Measurements from ENCODE around the gene TEX261. TPM values are rescaled to one million over a fixed set of nuclear protein-coding genes. Genes with fewer than 3 reads are reported as not detected.

Gene TEX261
- total and polyA plus RNA-seq, 2 donors: 11.9 to 14.8 TPM

DNA sequence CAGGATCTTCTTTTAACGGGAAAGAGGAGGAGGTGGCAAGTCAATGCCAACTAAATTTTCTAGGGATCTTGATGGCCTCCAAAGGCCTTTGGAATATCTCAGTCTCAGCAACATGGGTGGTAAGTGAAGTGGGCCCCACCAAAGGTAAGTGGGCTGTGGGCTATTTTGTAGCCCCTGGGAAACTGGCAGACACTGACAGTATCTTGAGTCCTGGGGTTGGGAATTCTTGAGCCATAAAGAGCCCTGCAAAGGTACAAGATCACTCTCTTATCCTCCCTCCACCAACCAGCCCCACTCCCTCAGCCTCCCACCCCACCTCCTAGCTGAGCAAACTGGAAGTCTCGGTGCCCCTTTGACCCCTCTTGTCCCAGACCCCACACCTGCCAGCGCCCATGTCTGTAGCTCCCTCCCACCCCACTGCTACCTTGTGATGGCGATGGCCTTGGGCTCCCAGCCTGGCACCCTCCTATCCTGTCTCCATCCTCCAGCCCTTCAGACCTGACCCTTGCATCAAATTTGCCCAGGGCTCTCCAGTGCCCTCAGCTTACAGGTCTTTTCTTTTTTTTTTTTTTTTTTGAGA is 50.5 kb downstream of the TEX261 start:
- H3K36me3 ChIP-seq (ENCODE audit: control insufficient read depth in 2 of 2, insufficient read depth in 2 of 2, low read length in 1 of 2): no peaks in the 10 kb centered on the region
- no peak for DNase-seq (ENCODE audit: low read depth in 6 of 9, low spot score in 9 of 9)
- no peak overlapping the region for H3K27ac ChIP-seq (ENCODE audit: low read depth in 1 of 2, low read length in 1 of 2)
- no peaks in the 10 kb centered on the region for H3K9me3 ChIP-seq (ENCODE audit: control insufficient read depth in 2 of 2, insufficient read depth in 1 of 2, low read length in 1 of 2)
- H3K4me1 ChIP-seq (ENCODE audit: control insufficient read depth in 2 of 2, insufficient read depth in 2 of 2, low read length in 2 of 2): peaks cover 0 to 5% of the 10 kb centered on the region in 2 donors
- no peak overlapping the region for H3K4me3 ChIP-seq (ENCODE audit: low read length in 2 of 2)
- peaks cover 9 to 87% of the 10 kb centered on the region in 2 donors for H3K27me3 ChIP-seq (ENCODE audit: control insufficient read depth in 2 of 2, insufficient read depth in 1 of 2, low read length in 1 of 2)
- 95% methylated on average over 4 of the region's 4 CpGs for WGBS

DNA sequence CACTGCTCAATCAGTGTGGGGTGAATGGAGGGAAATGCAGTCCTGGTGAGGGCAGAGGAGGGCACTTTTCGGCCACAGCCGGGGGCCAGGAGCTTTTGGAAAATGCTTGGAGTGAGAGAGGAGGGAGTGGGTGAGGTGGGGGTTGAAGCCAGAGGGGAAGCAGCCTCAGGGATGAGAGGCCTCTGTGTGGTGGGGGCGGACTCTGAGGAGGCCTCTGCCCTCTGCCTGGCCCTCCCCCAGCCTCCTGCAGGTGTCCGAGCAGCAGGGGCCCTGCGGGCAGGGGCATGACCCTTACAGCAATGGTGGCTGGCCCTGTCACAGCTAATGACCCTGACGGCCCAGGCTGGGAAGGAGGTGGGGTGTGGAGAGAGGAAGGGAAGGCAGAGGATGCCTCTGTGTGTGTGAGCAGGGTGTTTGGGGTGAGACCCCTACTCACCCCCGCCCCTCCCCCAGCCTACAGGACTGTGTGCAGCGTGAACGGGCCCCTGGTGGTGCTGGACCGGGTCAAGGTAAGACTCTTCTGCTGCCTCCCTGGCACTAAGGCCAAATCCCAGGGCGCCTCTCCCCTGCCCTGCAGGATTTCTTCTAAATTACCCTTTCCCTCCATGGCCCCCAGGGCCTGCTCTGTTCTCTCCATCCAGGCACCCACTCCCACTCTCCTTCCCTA is 51.3 kb downstream of the TEX261 start:
- Histone ChIP-seq H3K36me3 (ENCODE audit: control insufficient read depth in 2 of 2, insufficient read depth in 2 of 2, low read length in 1 of 2) (no peaks in the 10 kb centered on the region), H3K4me3 (ENCODE audit: low read length in 2 of 2) (no peak overlapping the region), H3K4me1 (ENCODE audit: control insufficient read depth in 2 of 2, insufficient read depth in 2 of 2, low read length in 2 of 2) (peaks cover 0 to 2% of the 10 kb centered on the region in 2 donors), H3K27ac (ENCODE audit: low read depth in 1 of 2, low read length in 1 of 2) (no peak overlapping the region), H3K27me3 (ENCODE audit: control insufficient read depth in 2 of 2, insufficient read depth in 1 of 2, low read length in 1 of 2) (peaks cover 11 to 87% of the 10 kb centered on the region in 2 donors), H3K9me3 (ENCODE audit: control insufficient read depth in 2 of 2, insufficient read depth in 1 of 2, low read length in 1 of 2) (no peaks in the 10 kb centered on the region)
- WGBS: 94% methylated on average over 11 of the region's 11 CpGs
- DNase-seq (ENCODE audit: low read depth in 6 of 9, low spot score in 9 of 9): no peak

DNA sequence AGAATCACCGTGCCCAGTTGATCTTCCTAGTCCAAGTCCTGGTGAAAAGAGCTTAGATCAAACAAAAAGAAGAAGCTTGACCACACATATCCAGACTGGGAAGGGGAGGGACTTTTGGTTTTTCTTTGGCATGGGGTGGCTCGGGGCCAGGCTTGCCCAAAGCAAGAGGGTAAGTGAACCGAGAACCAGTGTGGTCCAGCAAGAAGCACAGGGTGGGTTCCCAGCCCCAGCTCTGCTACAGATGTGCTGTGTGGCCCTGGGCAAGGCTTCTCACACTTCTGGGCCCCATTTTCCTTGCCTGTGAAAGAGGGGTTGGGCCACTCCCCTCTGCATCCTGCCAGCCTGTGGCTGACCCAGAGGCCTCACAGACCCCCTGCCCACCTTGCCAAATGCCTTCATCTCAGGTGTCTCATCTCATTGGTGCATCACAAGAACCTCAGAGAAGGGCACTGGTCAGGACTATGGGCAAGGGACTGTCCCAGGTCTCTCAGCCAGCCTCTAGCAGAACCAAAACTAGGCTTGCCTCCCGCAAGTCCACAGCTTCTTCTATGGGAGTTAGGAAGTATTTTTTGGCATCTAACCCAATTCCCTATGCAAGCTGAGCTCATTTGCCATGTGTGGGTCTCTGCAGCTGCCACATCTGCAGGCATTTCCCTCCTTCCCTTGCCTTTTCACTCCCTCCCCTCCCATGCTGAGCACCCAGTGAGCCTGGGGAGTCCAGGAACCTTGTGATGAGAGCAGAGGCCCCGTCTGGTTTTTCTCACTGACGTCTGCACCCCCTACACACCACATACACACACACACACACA is 52.1 kb downstream of the TEX261 start:
- no peaks in the 10 kb centered on the region for H3K4me1 ChIP-seq (ENCODE audit: control insufficient read depth in 2 of 2, insufficient read depth in 2 of 2, low read length in 2 of 2)
- DNase-seq (ENCODE audit: low read depth in 6 of 9, low spot score in 9 of 9): no peak
- H3K27ac ChIP-seq (ENCODE audit: low read depth in 1 of 2, low read length in 1 of 2): no peak overlapping the region
- no peaks in the 10 kb centered on the region for H3K36me3 ChIP-seq (ENCODE audit: control insufficient read depth in 2 of 2, insufficient read depth in 2 of 2, low read length in 1 of 2)
- H3K9me3 ChIP-seq (ENCODE audit: control insufficient read depth in 2 of 2, insufficient read depth in 1 of 2, low read length in 1 of 2): no peaks in the 10 kb centered on the region
- 77% methylated on average over 6 of the region's 6 CpGs for WGBS
- no peak overlapping the region for H3K4me3 ChIP-seq (ENCODE audit: low read length in 2 of 2)
- peaks cover 7 to 87% of the 10 kb centered on the region in 2 donors for H3K27me3 ChIP-seq (ENCODE audit: control insufficient read depth in 2 of 2, insufficient read depth in 1 of 2, low read length in 1 of 2)

DNA sequence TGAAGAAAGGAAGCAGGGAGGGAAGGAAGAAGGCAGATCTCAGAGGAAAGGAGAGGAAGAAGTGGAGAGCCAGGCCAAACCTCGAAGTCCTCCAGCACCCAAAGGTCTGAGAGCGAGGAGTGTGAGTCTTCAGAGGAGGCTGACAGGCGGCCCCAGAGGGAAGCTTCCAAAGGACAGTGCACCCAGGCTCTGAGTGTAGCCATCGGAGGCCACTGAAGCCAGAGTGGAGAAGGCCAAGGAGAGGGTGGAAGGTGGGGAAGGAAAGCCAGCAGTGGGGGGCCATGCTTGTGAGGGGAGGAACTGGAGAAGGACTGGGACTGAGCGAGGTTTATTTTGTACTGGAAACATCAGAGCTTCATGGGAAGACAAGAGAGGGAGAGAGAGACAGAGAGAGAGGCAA is 53.0 kb downstream of the TEX261 start:
- H3K27ac ChIP-seq (ENCODE audit: low read depth in 1 of 2, low read length in 1 of 2): no peak overlapping the region
- no peak overlapping the region for H3K4me3 ChIP-seq (ENCODE audit: low read length in 2 of 2)
- no peaks in the 10 kb centered on the region for H3K4me1 ChIP-seq (ENCODE audit: control insufficient read depth in 2 of 2, insufficient read depth in 2 of 2, low read length in 2 of 2)
- 75% methylated on average over 5 of the region's 5 CpGs for WGBS
- H3K36me3 ChIP-seq (ENCODE audit: control insufficient read depth in 2 of 2, insufficient read depth in 2 of 2, low read length in 1 of 2): no peaks in the 10 kb centered on the region
- H3K27me3 ChIP-seq (ENCODE audit: control insufficient read depth in 2 of 2, insufficient read depth in 1 of 2, low read length in 1 of 2): peaks cover 2 to 85% of the 10 kb centered on the region in 2 donors
- no peaks in the 10 kb centered on the region for H3K9me3 ChIP-seq (ENCODE audit: control insufficient read depth in 2 of 2, insufficient read depth in 1 of 2, low read length in 1 of 2)
- DNase-seq (ENCODE audit: low read depth in 6 of 9, low spot score in 9 of 9): no peak

DNA sequence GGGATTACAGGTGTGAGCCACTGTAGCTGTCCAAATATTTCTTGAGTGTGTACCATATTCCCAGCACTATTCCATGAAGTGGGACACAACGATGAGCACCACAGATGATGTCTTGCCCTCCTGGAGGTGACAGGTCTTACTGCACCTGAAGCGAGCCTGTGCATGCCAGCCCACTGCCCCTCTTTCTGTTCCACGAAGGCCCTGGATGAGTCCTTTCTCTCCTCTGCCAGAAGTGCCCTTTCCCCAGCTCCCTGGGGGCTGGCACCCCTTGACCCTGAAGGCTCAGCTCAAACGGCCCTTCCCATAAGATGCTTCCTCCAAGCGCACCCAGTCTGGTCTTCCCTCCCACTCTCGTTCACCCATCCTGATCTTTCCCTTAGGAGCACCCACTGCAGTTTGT is 53.5 kb downstream of the TEX261 start:
- 87% methylated on average over 6 of the region's 6 CpGs for WGBS

DNA sequence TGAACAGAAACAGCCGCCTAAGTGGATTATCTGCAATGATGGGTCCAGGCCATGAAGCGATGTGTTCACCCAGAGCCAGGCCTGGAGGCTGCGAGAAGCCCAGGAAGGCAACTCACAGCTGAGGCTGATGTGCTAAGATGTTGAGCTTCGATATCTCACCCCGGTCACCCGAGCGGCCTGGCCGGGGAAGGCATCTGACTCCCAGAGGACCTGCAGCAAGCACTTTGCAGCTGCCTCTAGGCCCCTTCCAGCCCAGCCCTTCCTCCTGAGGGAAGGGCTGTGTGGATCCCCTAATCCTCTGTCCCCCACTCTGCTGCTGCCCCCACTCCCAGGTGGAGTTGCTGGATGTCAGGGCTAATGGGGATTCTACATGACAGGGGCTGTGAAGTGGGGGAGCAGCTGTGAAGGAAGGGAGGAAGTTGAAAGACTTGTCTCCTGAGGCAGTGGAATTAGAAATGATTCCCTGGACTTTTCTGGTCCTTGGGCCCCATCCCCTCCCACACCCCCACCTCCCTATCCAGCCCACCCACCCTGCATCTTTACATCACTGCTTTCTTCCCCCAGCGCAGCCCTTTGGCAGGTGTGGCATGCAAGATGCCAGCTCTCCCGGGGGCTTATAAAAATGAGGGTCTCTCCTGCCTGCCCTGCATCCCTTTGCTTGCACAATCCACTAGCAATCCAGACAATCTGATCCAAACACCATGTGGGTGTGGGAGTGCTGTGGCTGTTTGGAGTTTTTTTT is 54.7 kb downstream of the TEX261 start:
- no peaks in the 10 kb centered on the region for H3K9me3 ChIP-seq (ENCODE audit: control insufficient read depth in 2 of 2, insufficient read depth in 1 of 2, low read length in 1 of 2)
- no peak for DNase-seq (ENCODE audit: low read depth in 6 of 9, low spot score in 9 of 9)
- peaks cover 2 to 85% of the 10 kb centered on the region in 2 donors for H3K27me3 ChIP-seq (ENCODE audit: control insufficient read depth in 2 of 2, insufficient read depth in 1 of 2, low read length in 1 of 2)
- H3K4me3 ChIP-seq (ENCODE audit: low read length in 2 of 2): no peak overlapping the region
- no peaks in the 10 kb centered on the region for H3K36me3 ChIP-seq (ENCODE audit: control insufficient read depth in 2 of 2, insufficient read depth in 2 of 2, low read length in 1 of 2)
- no peaks in the 10 kb centered on the region for H3K4me1 ChIP-seq (ENCODE audit: control insufficient read depth in 2 of 2, insufficient read depth in 2 of 2, low read length in 2 of 2)
- H3K27ac ChIP-seq (ENCODE audit: low read depth in 1 of 2, low read length in 1 of 2): no peak overlapping the region
- WGBS: 89% methylated on average over 10 of the region's 10 CpGs

More for the DNA sequence above, 53.5 kb downstream of the TEX261 start:
- H3K27me3 ChIP-seq (ENCODE audit: control insufficient read depth in 2 of 2, insufficient read depth in 1 of 2, low read length in 1 of 2): peaks cover 2 to 81% of the 10 kb centered on the region in 2 donors
- H3K36me3 ChIP-seq (ENCODE audit: control insufficient read depth in 2 of 2, insufficient read depth in 2 of 2, low read length in 1 of 2): no peaks in the 10 kb centered on the region
- no peaks in the 10 kb centered on the region for H3K4me1 ChIP-seq (ENCODE audit: control insufficient read depth in 2 of 2, insufficient read depth in 2 of 2, low read length in 2 of 2)
- no peak for DNase-seq (ENCODE audit: low read depth in 6 of 9, low spot score in 9 of 9)
- H3K9me3 ChIP-seq (ENCODE audit: control insufficient read depth in 2 of 2, insufficient read depth in 1 of 2, low read length in 1 of 2): no peaks in the 10 kb centered on the region
- no peak overlapping the region for H3K27ac ChIP-seq (ENCODE audit: low read depth in 1 of 2, low read length in 1 of 2)
- no peak overlapping the region for H3K4me3 ChIP-seq (ENCODE audit: low read length in 2 of 2)

DNA sequence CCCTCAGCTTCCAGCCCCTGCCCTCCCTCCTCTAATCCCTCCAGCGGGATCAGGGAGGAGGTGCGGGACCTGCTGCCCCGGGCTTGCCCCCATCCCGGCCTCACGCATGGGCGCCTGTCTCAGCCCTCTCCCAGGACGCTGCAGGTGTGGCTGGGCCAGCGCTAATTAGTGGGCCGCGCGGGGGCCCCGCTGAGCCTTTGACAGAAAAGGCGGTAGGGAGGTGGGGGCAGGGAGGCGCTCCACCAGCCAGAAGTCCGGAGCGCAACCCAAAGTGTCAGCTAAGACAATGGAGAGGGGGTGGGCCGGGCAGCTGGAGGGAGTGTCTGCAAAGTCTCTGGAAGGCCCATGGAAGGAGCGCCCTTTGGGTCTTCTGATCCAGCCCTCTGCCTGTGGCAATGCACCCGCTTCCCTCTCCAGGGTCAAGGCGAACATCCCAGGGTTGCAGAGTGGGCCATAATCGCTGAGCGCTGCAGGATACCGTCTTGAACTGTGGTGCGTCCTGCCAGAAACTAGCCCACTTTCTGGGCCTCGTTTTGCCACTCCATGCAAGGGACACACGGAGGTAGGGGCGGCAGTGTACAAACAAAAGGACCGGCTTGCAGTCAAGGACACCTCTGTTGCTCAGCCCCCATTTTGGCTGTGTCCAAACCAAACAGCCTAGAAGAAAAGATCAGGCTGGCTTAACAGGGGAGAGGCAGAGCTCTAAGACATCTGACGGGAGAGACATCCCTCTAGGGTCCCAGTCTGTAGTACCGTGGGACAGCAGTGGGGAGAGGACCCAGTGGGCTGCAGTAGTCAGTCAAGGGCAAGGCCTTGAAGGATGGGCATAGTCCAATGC is 55.5 kb downstream of the TEX261 start:
- Histone ChIP-seq H3K9me3 (ENCODE audit: control insufficient read depth in 2 of 2, insufficient read depth in 1 of 2, low read length in 1 of 2) (no peaks in the 10 kb centered on the region), H3K4me1 (ENCODE audit: control insufficient read depth in 2 of 2, insufficient read depth in 2 of 2, low read length in 2 of 2) (no peaks in the 10 kb centered on the region), H3K27ac (ENCODE audit: low read depth in 1 of 2, low read length in 1 of 2) (no peak overlapping the region), H3K27me3 (ENCODE audit: control insufficient read depth in 2 of 2, insufficient read depth in 1 of 2, low read length in 1 of 2) (peaks cover 2 to 84% of the 10 kb centered on the region in 2 donors), H3K4me3 (ENCODE audit: low read length in 2 of 2) (no peak overlapping the region), H3K36me3 (ENCODE audit: control insufficient read depth in 2 of 2, insufficient read depth in 2 of 2, low read length in 1 of 2) (no peaks in the 10 kb centered on the region)
- 45% methylated on average over 30 of the region's 30 CpGs for WGBS
- DNase-seq (ENCODE audit: low read depth in 6 of 9, low spot score in 9 of 9): no peak

DNA sequence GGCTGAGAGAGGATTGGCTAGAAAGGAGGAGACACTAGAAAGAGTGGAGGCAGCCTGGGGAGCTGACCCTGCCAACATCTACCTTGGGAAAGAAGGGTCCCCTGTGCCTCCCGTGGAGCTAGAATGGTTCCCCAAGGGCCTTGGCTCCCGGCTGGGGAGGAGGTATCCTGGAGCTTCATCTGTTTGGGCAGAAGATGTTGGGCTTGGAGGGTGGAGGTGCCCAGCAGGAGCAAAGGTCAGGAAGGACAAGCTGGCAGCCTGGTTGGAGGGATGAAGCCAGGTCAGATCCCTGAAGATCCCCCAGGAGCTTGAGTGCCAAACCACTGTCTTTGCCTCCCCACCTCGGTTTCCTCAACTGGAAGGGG is 56.1 kb downstream of the TEX261 start:
- Histone ChIP-seq H3K4me3 (ENCODE audit: low read length in 2 of 2) (no peak overlapping the region), H3K27ac (ENCODE audit: low read depth in 1 of 2, low read length in 1 of 2) (no peak overlapping the region), H3K4me1 (ENCODE audit: control insufficient read depth in 2 of 2, insufficient read depth in 2 of 2, low read length in 2 of 2) (no peaks in the 10 kb centered on the region), H3K9me3 (ENCODE audit: control insufficient read depth in 2 of 2, insufficient read depth in 1 of 2, low read length in 1 of 2) (no peaks in the 10 kb centered on the region), H3K27me3 (ENCODE audit: control insufficient read depth in 2 of 2, insufficient read depth in 1 of 2, low read length in 1 of 2) (peaks cover 2 to 77% of the 10 kb centered on the region in 2 donors), H3K36me3 (ENCODE audit: control insufficient read depth in 2 of 2, insufficient read depth in 2 of 2, low read length in 1 of 2) (no peaks in the 10 kb centered on the region)
- no peak for DNase-seq (ENCODE audit: low read depth in 6 of 9, low spot score in 9 of 9)
- 52% methylated on average over 3 of the region's 3 CpGs for WGBS

All from thymus (tissue), 11 donors.